MCF 10A (cell line): Measurements from ENCODE around the gene MYH15. TPM values are rescaled to one million over a fixed set of nuclear protein-coding genes. Genes with fewer than 3 reads are reported as not detected.

Source experiments
- BruUV-seq: library from RNA; stranded (reverse); fragments of 400-500 nt; replicated peaks from 2 replicates; lab custom pipeline; 2021; lab: Mats Ljungman, UMichigan
- CTCF ChIA-PET: fragments of 300-600 bp; sonication (Branson Sonifier 250); formaldehyde crosslinking; extraction: SDS; loops from one replicate; lab custom pipeline; 2021; ENCODE audit warnings: antibody characterized with exemption, inconsistent platforms; lab: Yijun Ruan, JAX
- POLR2A ChIA-PET: fragments of 300-600, 350-650 bp; sonication (Branson Sonifier 250); formaldehyde crosslinking; extraction: SDS; loops from one replicate; lab custom pipeline; 2020; ENCODE audit warnings: antibody characterized with exemption, inconsistent platforms; lab: Yijun Ruan, JAX
- DNase-seq: peaks from one replicate; pipeline ENCODE4 v3.0.0-alpha.2; 2018; ENCODE audit not compliant: unreplicated experiment
- H3K27ac Mint-ChIP-seq: one replicate; pipeline ENCODE4 v1.8.0; 2022; ENCODE audit warnings: mild to moderate bottlenecking, low read depth, mixed read lengths; ENCODE audit not compliant: unreplicated experiment
- H3K27me3 Mint-ChIP-seq: one replicate; pipeline ENCODE4 v1.8.0; 2022; ENCODE audit warnings: mixed read lengths; ENCODE audit not compliant: insufficient read depth, unreplicated experiment
- H3K36me3 Mint-ChIP-seq: one replicate; pipeline ENCODE4 v1.8.0; 2022; ENCODE audit warnings: mild to moderate bottlenecking, moderate library complexity, mixed read lengths; ENCODE audit not compliant: insufficient read depth, unreplicated experiment
- H3K4me1 Mint-ChIP-seq: one replicate; pipeline ENCODE4 v1.8.0; 2022; ENCODE audit warnings: mixed read lengths; ENCODE audit not compliant: insufficient read depth, unreplicated experiment
- H3K4me3 Mint-ChIP-seq: one replicate; pipeline ENCODE4 v1.8.0; 2022; ENCODE audit warnings: mild to moderate bottlenecking, moderate library complexity, mixed read lengths; ENCODE audit not compliant: unreplicated experiment
- H3K9me3 Mint-ChIP-seq: one replicate; pipeline ENCODE4 v1.8.0; 2022; ENCODE audit warnings: mixed read lengths; ENCODE audit not compliant: unreplicated experiment
- intact Hi-C: fragments of 100-400 bp; cut with micrococcal nuclease; formaldehyde crosslinking; loops from 2 replicates; pipeline ENCODE4 v1.14.1; 2022
- total RNA-seq: library from RNA; stranded (reverse); gene quantifications from 2 replicates; pipeline ENCODE4 v1.2.3, GENCODE V29; 2022
- TF ChIP-seq, protein P1 (sequence below): fragments of 200-600 bp; IDR thresholded peaks from one replicate; pipeline ENCODE4 v1.8.0; 2022; ENCODE audit warnings: antibody characterized with exemption, mild to moderate bottlenecking; ENCODE audit not compliant: unreplicated experiment

The MYH15 gene
- total RNA-seq, 1 experiment from 2014 or later = 0.19 TPM

DNA sequence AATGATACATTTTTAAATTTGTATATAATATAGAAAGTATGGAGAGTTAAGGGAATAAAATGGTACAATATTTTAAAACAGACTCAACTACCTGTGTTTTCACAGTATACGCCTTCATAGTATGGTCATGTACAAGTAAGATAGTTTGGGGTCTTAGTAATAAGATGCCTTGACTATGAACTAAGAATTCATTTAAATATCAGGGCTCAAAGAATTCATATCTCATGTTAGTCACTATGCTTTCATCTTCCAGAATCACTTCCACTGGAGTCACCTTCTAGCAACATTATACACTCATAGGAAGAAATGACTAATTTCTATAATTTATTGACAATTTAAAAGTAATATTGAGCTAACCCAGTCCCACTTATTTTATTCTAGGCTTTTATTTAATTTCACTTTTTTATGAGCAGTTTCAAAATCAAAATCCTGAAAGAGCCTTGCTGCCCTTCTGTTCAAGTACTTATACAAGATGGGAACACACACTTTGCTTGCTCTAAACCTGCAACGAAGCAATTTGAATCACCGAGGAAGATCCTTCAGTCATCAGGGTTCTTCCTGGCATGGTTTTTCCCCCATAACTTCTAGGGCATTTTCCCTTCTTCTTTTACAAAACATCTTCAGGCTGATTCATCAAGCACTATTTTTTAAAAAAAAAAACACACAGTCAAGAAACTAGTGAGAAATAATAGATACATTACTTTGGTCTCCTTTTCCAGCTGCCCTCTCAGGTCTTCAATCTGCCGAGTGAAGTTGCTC lies 94.1 kb downstream of the MYH15 start:
- no peak for DNase-seq
- intact Hi-C loops = no loop called here
- ChIA-PET CTCF (interaction anchor here (0.9 kb wide), 1 partner anchor 9 kb away, joined by 3 read pairs; no protein-coding TSS in a partner anchor), POLR2A (interaction anchor here (0.6 kb wide), 1 partner anchor 188 kb away, joined by 3 read pairs; no protein-coding TSS in a partner anchor)
- BruUV-seq = no TSS peak
- no peaks in the 10 kb centered on the region for H3K27me3 Mint-ChIP-seq
- no peak overlapping the region for H3K27ac Mint-ChIP-seq
- H3K4me3 Mint-ChIP-seq = no peak overlapping the region
- TF ChIP-seq, protein P1, sequence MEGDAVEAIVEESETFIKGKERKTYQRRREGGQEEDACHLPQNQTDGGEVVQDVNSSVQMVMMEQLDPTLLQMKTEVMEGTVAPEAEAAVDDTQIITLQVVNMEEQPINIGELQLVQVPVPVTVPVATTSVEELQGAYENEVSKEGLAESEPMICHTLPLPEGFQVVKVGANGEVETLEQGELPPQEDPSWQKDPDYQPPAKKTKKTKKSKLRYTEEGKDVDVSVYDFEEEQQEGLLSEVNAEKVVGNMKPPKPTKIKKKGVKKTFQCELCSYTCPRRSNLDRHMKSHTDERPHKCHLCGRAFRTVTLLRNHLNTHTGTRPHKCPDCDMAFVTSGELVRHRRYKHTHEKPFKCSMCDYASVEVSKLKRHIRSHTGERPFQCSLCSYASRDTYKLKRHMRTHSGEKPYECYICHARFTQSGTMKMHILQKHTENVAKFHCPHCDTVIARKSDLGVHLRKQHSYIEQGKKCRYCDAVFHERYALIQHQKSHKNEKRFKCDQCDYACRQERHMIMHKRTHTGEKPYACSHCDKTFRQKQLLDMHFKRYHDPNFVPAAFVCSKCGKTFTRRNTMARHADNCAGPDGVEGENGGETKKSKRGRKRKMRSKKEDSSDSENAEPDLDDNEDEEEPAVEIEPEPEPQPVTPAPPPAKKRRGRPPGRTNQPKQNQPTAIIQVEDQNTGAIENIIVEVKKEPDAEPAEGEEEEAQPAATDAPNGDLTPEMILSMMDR = no peak
- H3K4me1 Mint-ChIP-seq = peaks cover 6% of the 10 kb centered on the region
- H3K9me3 Mint-ChIP-seq = no peaks in the 10 kb centered on the region
- H3K36me3 Mint-ChIP-seq = no peaks in the 10 kb centered on the region

DNA sequence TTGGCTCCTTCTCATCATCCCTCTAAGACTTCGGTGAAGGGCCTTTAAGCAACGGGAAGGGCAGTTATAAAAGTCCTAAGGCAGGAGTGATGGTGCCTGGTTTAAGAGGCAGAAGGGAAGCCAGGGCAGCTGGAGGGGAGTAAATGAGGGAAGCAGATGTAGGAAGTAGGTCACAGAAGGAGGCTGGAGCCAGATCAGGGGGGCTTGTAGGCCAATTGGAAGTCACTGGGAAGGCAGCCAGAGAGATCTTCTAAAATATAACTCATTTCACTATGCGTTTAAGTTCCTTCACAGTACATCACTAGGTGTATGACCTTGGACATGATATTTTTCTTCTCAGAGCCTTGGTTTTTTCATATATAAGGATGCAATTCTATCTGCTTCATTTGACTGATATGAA lies 94.7 kb downstream of the MYH15 start:
- H3K27me3 Mint-ChIP-seq = no peaks in the 10 kb centered on the region
- no peak for DNase-seq
- TF ChIP-seq, protein P1 = no peak
- peaks cover 6% of the 10 kb centered on the region for H3K4me1 Mint-ChIP-seq
- H3K27ac Mint-ChIP-seq = no peak overlapping the region
- intact Hi-C loops = no loop called here
- H3K36me3 Mint-ChIP-seq = no peaks in the 10 kb centered on the region
- CTCF ChIA-PET = interaction anchor here (0.6 kb wide), 1 partner anchor 353 kb away, joined by 3 read pairs; no protein-coding TSS in a partner anchor
- POLR2A ChIA-PET = no interaction called here
- no peak overlapping the region for H3K4me3 Mint-ChIP-seq
- H3K9me3 Mint-ChIP-seq = no peaks in the 10 kb centered on the region
- no TSS peak for BruUV-seq

DNA sequence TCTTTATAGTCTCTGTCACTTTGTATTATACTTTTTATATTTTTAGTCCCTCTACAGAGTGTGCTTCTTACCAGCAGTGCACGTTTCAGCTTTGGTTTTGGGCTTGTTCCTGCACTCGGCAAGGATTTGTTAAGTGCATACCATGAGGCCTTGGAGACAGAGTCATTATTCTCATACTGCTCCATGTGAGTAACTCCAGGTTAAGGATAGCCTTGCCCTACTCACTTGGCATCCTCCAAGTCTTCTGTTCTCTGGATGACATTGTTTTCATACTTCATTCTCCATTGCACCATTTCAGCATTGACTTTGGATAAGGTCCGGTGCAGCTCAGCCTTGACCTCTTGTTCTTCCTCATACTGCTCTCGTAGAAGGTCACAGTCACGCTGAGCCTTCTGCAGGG lies 96.4 kb downstream of the MYH15 start:
- Mint-ChIP-seq H3K27me3 (no peaks in the 10 kb centered on the region), H3K4me3 (no peak overlapping the region), H3K9me3 (no peaks in the 10 kb centered on the region), H3K27ac (no peak overlapping the region), H3K4me1 (no peaks in the 10 kb centered on the region), H3K36me3 (no peaks in the 10 kb centered on the region)
- BruUV-seq = no TSS peak
- ChIA-PET POLR2A (no interaction called here), CTCF (no interaction called here)
- intact Hi-C loops = no loop called here
- no peak for DNase-seq
- TF ChIP-seq, protein P1 = no peak

DNA sequence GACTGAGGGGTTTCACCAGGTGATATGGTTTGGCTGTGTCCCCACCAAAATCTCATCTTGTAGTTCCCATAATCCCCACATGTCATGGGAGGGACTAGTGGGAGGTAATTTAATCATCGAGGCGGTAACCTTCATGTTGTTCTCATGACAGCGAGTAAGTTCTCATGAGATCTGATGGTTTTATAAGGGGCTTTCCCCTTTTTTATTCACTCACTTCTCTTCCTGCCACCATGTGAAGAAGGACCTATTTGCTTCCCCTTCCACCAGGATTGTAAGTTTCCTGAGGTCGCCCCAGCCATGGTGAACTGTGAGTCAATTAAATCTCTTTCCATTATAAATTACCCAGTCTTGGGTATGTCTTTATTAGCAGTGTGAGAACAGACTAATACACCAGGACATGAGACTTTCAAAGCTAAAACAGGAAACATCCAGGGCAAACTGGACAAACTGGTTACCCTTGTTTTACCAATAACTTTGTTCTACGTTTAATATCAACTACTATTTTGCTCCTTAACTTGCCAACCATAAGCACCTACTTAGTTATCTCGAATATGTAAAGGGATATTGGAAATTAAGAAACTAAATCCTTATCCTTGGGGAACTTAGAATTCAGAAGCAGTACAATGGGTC lies 98.2 kb downstream of the MYH15 start:
- no peaks in the 10 kb centered on the region for H3K27me3 Mint-ChIP-seq
- H3K36me3 Mint-ChIP-seq = no peaks in the 10 kb centered on the region
- intact Hi-C loops = no loop called here
- H3K9me3 Mint-ChIP-seq = no peaks in the 10 kb centered on the region
- TF ChIP-seq, protein P1 = no peak
- no peak for DNase-seq
- BruUV-seq = no TSS peak
- H3K27ac Mint-ChIP-seq = no peak overlapping the region
- no peak overlapping the region for H3K4me3 Mint-ChIP-seq
- ChIA-PET POLR2A (no interaction called here), CTCF (no interaction called here)
- no peaks in the 10 kb centered on the region for H3K4me1 Mint-ChIP-seq
